ENCODE measurements around the gene C6orf118.

Gene C6orf118

GRCh38 chr6:165292657-165293056 is 16.7 kb downstream of the C6orf118 start:
- no peak for TF ChIP-seq CTCF (IDR thresholded peaks at IDR 0.05; ENCODE audit: low read depth, low read length, missing control alignments)
- DNase-seq (ENCODE audit: low read depth): no peak
- H3K4me3 ChIP-seq (ENCODE audit: low read depth, low read length): no peak overlapping the region
- in situ Hi-C loops (cut with HindIII; ENCODE audit: low sequenced_read_pairs): no loop called here

GRCh38 chr6:165274611-165275010 is 34.8 kb downstream of the C6orf118 start:
- no peak for TF ChIP-seq CTCF (IDR thresholded peaks at IDR 0.05; ENCODE audit: low read depth, low read length, missing control alignments)
- no peak for DNase-seq (ENCODE audit: low read depth)

GRCh38 chr6:165272585-165272984 is 36.8 kb downstream of the C6orf118 start:
- in situ Hi-C loops (cut with HindIII; ENCODE audit: low sequenced_read_pairs): no loop called here
- DNase-seq (ENCODE audit: low read depth): no peak
- H3K4me3 ChIP-seq (ENCODE audit: low read depth, low read length): no peak overlapping the region
- no peak for TF ChIP-seq CTCF (IDR thresholded peaks at IDR 0.05; ENCODE audit: low read depth, low read length, missing control alignments)

More at GRCh38 chr6:165274611-165275010, 34.8 kb downstream of the C6orf118 start:
- in situ Hi-C loops (cut with HindIII; ENCODE audit: low sequenced_read_pairs): no loop called here
- H3K4me3 ChIP-seq (ENCODE audit: low read depth, low read length): no peak overlapping the region

GRCh38 chr6:165268987-165269386 is 40.4 kb downstream of the C6orf118 start:
- H3K4me3 ChIP-seq (ENCODE audit: low read depth, low read length): no peak overlapping the region
- in situ Hi-C loops (cut with HindIII; ENCODE audit: low sequenced_read_pairs): no loop called here
- TF ChIP-seq CTCF (IDR thresholded peaks at IDR 0.05; ENCODE audit: low read depth, low read length, missing control alignments): no peak

GRCh38 chr6:165266621-165267020 is 42.8 kb downstream of the C6orf118 start:
- TF ChIP-seq CTCF (IDR thresholded peaks at IDR 0.05; ENCODE audit: low read depth, low read length, missing control alignments): no peak
- no peak for DNase-seq (ENCODE audit: low read depth)
- no peak overlapping the region for H3K4me3 ChIP-seq (ENCODE audit: low read depth, low read length)
- in situ Hi-C loops (cut with HindIII; ENCODE audit: low sequenced_read_pairs): no loop called here

More at GRCh38 chr6:165268987-165269386, 40.4 kb downstream of the C6orf118 start:
- DNase-seq (ENCODE audit: low read depth): no peak

GRCh38 chr6:165266191-165266590 is 43.2 kb downstream of the C6orf118 start:
- no peak for DNase-seq (ENCODE audit: low read depth)
- TF ChIP-seq CTCF (IDR thresholded peaks at IDR 0.05; ENCODE audit: low read depth, low read length, missing control alignments): no peak
- in situ Hi-C loops (cut with HindIII; ENCODE audit: low sequenced_read_pairs): no loop called here

GRCh38 chr6:165260462-165260861 is 48.9 kb downstream of the C6orf118 start:
- no peak for TF ChIP-seq CTCF (IDR thresholded peaks at IDR 0.05; ENCODE audit: low read depth, low read length, missing control alignments)

More at GRCh38 chr6:165266191-165266590, 43.2 kb downstream of the C6orf118 start:
- H3K4me3 ChIP-seq (ENCODE audit: low read depth, low read length): no peak overlapping the region

More at GRCh38 chr6:165260462-165260861, 48.9 kb downstream of the C6orf118 start:
- H3K4me3 ChIP-seq (ENCODE audit: low read depth, low read length): no peak overlapping the region
- DNase-seq (ENCODE audit: low read depth): no peak
- in situ Hi-C loops (cut with HindIII; ENCODE audit: low sequenced_read_pairs): no loop called here

Data from astrocyte of the cerebellum (primary cell).